Measurements from ENCODE around the gene MAOB.

- TF ChIP-seq EZH2 (IDR thresholded peaks at IDR 0.05; ENCODE audit: borderline replicate concordance, low read length) (no peak), CTCF (IDR thresholded peaks at IDR 0.05; ENCODE audit: low read length) (no peak)
These were observed 15.0 kb upstream of the MAOB start for GRCh38 chrX:43897290-43897689.
